GM21423 (cell line): Measurements from ENCODE around the gene CCNI.
"Not testable (repeated sequence)": the region's sequence is repeated elsewhere in the genome, so short reads cannot be mapped to it uniquely, and the experiment has no call there.

Experiments used
- ATAC-seq: cut with Tn5 transposase; IDR thresholded peaks from one replicate; pipeline ENCODE4 v1.9.1; 2021; ENCODE audit warnings: mild to moderate bottlenecking, moderate library complexity; ENCODE audit not compliant: unreplicated experiment

Gene CCNI

GRCh38 chr4:77082886-77083608 is 7.3 kb upstream of the CCNI start:
- no peak for ATAC-seq

GRCh38 chr4:77080806-77081205 is 5.0 kb upstream of the CCNI start:
- ATAC-seq = not testable (repeated sequence)

GRCh38 chr4:77079281-77079680 is 3.5 kb upstream of the CCNI start:
- ATAC-seq = no peak

- no peak for ATAC-seq
Measured at GRCh38 chr4:77078401-77078800, 2.6 kb upstream of the CCNI start.

GRCh38 chr4:77076889-77077635 is 1.3 kb upstream of the CCNI start:
- no peak for ATAC-seq

- ATAC-seq = peak; percentile 51
Measured at GRCh38 chr4:77074981-77075855, 571 bp downstream of the CCNI start.

GRCh38 chr4:77074381-77074831 is 1.4 kb downstream of the CCNI start:
- ATAC-seq = no peak

GRCh38 chr4:77073981-77074380 is 1.8 kb downstream of the CCNI start:
- no peak for ATAC-seq

- ATAC-seq = no peak
Measured at GRCh38 chr4:77073106-77073809, 2.5 kb downstream of the CCNI start.

- ATAC-seq = no peak
Measured at GRCh38 chr4:77072195-77072753, 3.5 kb downstream of the CCNI start.

- not testable (repeated sequence) for ATAC-seq
Measured at GRCh38 chr4:77069514-77069913, 6.3 kb downstream of the CCNI start.

- no peak for ATAC-seq
Measured at GRCh38 chr4:77065382-77065781, 10.4 kb downstream of the CCNI start.

GRCh38 chr4:77062856-77063255 is 12.9 kb downstream of the CCNI start:
- no peak for ATAC-seq

GRCh38 chr4:77052352-77052751 is 23.4 kb downstream of the CCNI start:
- ATAC-seq = no peak

- no peak for ATAC-seq
Measured at GRCh38 chr4:77050962-77051361, 24.8 kb downstream of the CCNI start.

- no peak for ATAC-seq
Measured at GRCh38 chr4:77047037-77047436, 28.8 kb downstream of the CCNI start.

GRCh38 chr4:77045490-77045889 is 30.3 kb downstream of the CCNI start:
- no peak for ATAC-seq

GRCh38 chr4:77044461-77045150 is 31.2 kb downstream of the CCNI start:
- peak; percentile 48 for ATAC-seq

- no peak for ATAC-seq
Measured at GRCh38 chr4:77043507-77044136, 32.2 kb downstream of the CCNI start.
